ENCODE measurements around the gene MC2R. TPM values are rescaled to one million over a fixed set of nuclear protein-coding genes. Genes with fewer than 3 reads are reported as not detected.

The MC2R gene
- total RNA-seq, 1 experiment from 2014 or later = not detected

GRCh38 chr18:13930964-13931363, 15.6 kb upstream of the MC2R start:
- no peak overlapping the region for H3K4me3 ChIP-seq (replicated peaks in 1 of 2; ENCODE audit: low read depth in 1 of 2, low read length in 2 of 2)
- H3K27me3 ChIP-seq (ENCODE audit: insufficient read depth, low read length) = no peaks in the 10 kb centered on the region
- RAD21 ChIA-PET (ENCODE audit: low non-redundant PET in 1 of 2, low total read pairs in 2 of 2, uncharacterized antibody in 2 of 2, unreplicated experiment in 2 of 2) = no interaction called here
- no peaks in the 10 kb centered on the region for H3K36me3 ChIP-seq (ENCODE audit: control insufficient read depth in 1 of 2, insufficient read depth in 2 of 2, low read length in 2 of 2)
- no peak overlapping the region for H2AFZ ChIP-seq (ENCODE audit: low read depth, low read length, poor library complexity, severe bottlenecking)
- no peak overlapping the region for H3K27ac ChIP-seq (ENCODE audit: low read depth, low read length)
- no peak overlapping the region for H3K9ac ChIP-seq (ENCODE audit: low read length)
- H3K9me3 ChIP-seq (ENCODE audit: control insufficient read depth in 1 of 2, insufficient read depth in 1 of 2, low read depth in 1 of 2, low read length in 2 of 2) = 0 out of 4 replicates have a peak, but pooled peaks cover 5 to 8% of the 10 kb centered on the region in 2 experiments
- H4K20me1 ChIP-seq (ENCODE audit: insufficient read depth) = no peaks in the 10 kb centered on the region
- ATAC-seq (no peak), DNase-seq (ENCODE audit: low read depth, low spot score) (no peak)
- H3K9me2 ChIP-seq (ENCODE audit: insufficient read depth) = no peaks in the 10 kb centered on the region
- CTCF ChIA-PET = no interaction called here
- no TSS peak for BruUV-seq (replicated peaks)
- intact Hi-C loops (cut with micrococcal nuclease) = no loop called here
- no peak overlapping the region for H3K4me2 ChIP-seq (ENCODE audit: low read length)
- TF ChIP-seq SP1 (IDR thresholded peaks at IDR 0.05; ENCODE audit: low read depth) (no peak), CBX3 (IDR thresholded peaks at IDR 0.05; ENCODE audit: low read depth) (no peak), ATF3 (IDR thresholded peaks at IDR 0.05) (no peak), POLR2AphosphoS5 (IDR thresholded peaks at IDR 0.05; ENCODE audit: low read depth, low read length) (no peak), FOSL1 (IDR thresholded peaks at IDR 0.05; ENCODE audit: low read depth) (no peak), ZNF274 (IDR thresholded peaks at IDR 0.05; ENCODE audit: low read depth, low read length) (no peak), MAX (IDR thresholded peaks at IDR 0.05) (no peak), CTCF (IDR thresholded peaks at IDR 0.05 in 2 of 3, conservative IDR thresholded peaks at IDR 0.05 in 1 of 3; ENCODE audit: borderline replicate concordance in 1 of 3, insufficient read depth in 1 of 3, low read depth in 2 of 3, low read length in 2 of 3) (no peak), EZH2 (IDR thresholded peaks at IDR 0.05) (no peak), ZFX (IDR thresholded peaks at IDR 0.05) (no peak), TCF7L2 (IDR thresholded peaks at IDR 0.05; ENCODE audit: borderline replicate concordance, extremely low read depth, insufficient read depth, insufficient read length) (no peak), REST (IDR thresholded peaks at IDR 0.05; ENCODE audit: low read depth) (no peak), SRF (IDR thresholded peaks at IDR 0.05; ENCODE audit: low read depth) (no peak), EZH2phosphoT487 (IDR thresholded peaks at IDR 0.05; ENCODE audit: borderline replicate concordance) (no peak), ZBTB33 (IDR thresholded peaks at IDR 0.05; ENCODE audit: extremely low read depth, insufficient replicate concordance, low read length) (no peak), SIN3A (IDR thresholded peaks at IDR 0.05; ENCODE audit: low read depth) (no peak), YY1 (IDR thresholded peaks at IDR 0.05; ENCODE audit: extremely low read depth, insufficient replicate concordance, low read depth, low read length) (no peak)
- POLR2A ChIA-PET = no interaction called here
- H3K4me1 ChIP-seq (ENCODE audit: control insufficient read depth in 1 of 2, insufficient read depth in 2 of 2, low read length in 2 of 2) = no peaks in the 10 kb centered on the region
- H3K79me2 ChIP-seq (ENCODE audit: insufficient read depth, low read length) = no peaks in the 10 kb centered on the region
